Amygdala (tissue), 56 donors: Measurements from ENCODE around the gene EXOC3.
A peak's percentile ranks its signal among the peaks of the same experiment; 100 is the strongest.

Experiments
- DNase-seq, 56 donors: peaks; one replicate each; lab custom pipeline; 2025; lab: John Stamatoyannopoulos, UW

EXOC3 gene

GRCh38 chr5:453725-454481, 10.9 kb downstream of the EXOC3 start:
- DNase-seq = no peak

- DNase-seq = no peak
Observed at GRCh38 chr5:454936-455335, 12.0 kb downstream of the EXOC3 start.

DNA sequence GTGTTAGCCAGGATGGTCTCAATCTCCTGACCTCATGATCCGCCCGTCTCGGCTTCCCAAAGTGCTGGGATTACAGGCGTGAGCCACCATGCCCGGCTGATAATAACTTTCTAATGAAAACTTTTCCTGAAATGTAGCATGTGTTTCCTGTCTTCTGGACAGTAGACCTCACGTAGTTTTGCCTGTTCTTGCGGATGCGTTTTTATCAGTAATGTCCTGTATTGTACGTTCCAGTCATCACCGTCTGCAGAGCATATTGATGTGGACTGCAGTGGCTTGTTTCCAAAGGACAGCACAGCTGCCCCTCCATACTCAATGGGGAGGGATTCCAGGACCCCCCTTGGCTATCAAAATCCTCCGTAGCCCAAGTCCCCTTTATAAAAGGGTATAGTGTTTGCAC, 12.8 kb downstream of the EXOC3 start:
- DNase-seq = no peak

DNA sequence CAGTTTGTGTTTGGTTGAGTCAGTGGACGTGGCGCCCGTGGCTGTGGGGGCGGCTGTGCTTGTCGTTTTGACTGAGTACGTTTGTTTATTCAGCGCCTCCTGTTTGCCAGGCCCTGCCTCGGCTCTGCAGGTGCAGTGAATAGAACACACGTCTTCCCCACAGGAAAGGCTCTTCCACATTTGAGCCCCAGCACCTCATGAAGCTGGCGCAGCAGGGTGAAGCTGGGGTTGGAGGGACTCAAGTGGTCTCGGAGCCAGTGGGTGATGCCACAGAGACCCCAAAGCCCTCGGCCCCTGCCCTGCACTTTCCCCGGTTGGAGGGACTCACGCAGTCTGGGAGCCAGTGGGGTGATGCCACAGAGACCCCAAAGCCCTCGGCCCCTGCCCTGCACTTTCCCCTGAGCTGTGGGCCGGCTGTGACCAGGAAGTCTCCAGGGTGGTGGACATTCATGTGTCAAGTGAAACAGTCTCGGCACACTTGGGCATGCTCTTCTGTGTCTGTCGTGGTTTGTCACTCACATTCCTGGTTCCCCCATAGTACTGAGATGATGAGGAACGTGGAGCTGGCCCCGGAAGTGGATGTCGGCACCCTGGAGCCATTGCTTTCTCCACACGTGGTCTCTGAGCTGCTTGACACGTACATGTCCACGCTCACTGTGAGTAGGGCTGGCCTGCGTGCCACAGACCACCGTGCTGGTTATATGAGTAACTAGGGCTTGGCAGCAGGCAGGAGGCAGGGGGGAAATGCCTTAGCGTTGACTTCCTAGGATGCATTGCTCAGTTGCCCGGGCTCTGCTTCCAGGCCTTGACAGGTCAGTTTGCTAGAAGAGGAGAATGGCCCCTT, 13.6 kb downstream of the EXOC3 start:
- no peak for DNase-seq

DNA sequence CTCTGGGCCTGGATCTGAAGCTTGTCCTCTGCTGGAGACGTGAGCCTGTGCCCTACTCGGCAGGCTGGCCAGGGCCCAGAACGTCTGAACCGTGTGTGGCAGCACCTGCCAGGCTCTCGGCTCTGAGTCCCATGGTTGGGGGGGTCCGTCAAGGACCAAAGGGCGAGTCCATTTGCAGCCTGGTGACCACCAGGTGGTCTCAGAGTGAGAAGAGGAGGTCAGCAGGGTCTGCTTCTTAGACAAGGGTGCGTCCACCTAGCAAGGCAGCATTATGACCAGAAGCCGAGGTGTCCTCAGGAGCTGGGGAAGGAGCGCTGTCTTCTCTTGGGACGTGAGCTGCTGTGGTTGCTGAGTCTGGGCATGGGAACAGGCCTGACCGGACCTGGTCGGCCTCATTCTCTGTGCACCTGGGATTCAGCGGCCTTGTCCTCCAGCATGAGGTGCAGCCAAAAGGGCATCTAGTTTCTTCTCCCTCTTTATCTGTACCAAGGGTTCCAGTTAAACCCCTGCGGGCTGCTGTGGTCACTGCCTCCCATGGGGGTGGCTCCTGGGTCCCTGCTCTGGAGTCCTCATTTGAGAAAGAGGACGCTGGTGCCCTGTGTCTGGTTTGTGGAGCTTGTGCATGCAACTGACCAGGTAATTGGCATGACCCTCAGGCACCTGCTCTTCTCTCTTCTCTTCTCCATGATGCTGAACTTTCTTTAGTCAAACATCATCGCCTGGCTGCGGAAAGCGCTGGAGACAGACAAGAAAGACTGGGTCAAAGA, 14.4 kb downstream of the EXOC3 start:
- DNase-seq = no peak

DNA sequence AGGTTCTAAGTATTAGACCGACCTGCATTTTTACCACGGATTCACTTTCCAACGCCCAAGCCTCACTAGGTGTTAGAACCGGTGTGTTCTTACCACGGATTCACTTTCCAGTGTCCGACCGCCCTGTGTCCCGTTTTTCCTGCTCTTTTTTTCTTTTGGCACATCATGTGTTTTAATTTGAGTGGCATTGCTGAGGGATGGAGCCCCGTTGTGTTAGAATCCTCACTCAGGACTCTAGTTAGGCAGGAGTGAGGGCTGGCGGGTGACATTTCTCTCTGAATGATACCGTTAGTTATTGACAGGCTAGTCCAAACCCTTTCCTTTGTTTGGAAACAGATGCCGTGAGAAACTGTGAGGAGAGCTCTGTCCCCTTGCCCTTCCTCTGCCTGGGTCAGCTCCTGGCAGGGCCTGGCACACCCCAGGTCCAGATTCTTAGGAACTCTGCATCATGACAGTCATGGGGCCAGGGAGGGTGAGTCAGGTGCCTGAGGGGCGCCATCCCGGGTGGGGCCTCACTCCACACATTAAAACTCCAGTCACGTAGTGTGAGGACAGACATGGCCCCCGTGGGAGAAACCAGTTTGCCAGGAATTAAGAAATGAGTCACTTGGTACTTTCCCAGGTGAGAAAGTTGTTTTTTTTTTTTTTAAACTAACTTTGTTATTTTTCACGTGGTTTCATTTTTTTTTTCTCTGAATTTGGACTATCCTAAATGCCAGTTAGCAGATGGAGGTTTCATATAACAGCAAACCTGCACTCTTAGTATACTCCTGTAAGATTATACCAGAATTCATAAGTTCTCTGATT, 15.8 kb downstream of the EXOC3 start:
- no peak for DNase-seq

DNA sequence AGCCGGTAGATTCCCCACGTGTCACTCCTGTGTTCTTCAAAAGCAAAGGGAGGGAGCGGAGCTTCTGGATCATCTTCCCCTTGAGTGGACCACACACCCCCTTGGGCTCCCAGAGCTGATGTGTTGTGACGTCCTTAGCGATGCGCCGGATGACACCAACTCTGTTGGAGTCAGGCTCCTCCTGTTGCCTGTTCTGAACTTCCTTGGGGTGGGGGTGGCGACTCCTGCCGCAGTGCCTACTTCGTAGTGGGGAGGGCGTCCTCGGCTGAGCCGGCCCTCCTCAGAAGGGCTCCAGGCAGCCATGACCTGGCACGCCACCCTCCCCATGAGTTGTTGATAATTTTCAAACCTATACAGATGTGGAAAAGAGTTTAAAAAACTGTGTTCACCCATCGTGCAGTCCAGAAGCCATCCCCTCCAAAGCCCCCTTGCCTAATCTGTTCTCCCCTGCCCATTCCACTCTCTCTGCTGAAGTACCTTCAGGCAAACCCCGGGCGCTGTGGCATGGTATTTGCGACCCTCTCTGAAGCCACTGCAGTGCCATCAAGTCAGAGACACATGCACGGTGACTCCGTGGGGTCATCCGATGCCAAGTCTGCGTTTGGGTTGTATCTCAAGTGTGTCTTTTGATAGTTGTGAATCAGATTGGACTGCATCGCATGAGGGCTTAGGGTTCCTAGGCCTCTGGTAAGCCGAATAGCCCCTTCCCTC, 16.7 kb downstream of the EXOC3 start:
- no peak for DNase-seq

- DNase-seq = no peak
Observed at GRCh38 chr5:460273-460625, 17.3 kb downstream of the EXOC3 start.

- DNase-seq = no peak
Observed at GRCh38 chr5:462051-462481, 19.1 kb downstream of the EXOC3 start.

DNA sequence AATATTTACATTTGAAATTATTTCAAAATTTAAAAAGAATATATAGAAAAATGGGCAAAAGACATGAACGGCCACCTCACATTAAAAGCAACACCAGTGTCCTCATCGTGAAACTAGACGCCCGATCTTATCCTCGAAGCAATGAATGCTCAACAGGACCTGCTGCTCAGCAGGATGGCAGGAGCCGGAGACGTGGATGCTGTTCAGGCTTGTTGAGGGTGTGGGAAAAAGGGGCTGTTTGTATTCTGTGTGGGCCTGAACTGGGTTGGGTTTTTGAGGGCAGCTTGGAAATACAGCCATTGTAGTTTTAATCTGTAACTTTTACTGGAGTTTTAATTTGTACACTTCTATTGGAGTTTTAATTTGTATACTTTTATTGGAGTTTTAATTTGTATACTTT, 20.3 kb downstream of the EXOC3 start:
- DNase-seq = no peak

- peak in 1 of 56 donors; percentile 14 for DNase-seq
Observed at GRCh38 chr5:463952-464351, 21.0 kb downstream of the EXOC3 start.

DNA sequence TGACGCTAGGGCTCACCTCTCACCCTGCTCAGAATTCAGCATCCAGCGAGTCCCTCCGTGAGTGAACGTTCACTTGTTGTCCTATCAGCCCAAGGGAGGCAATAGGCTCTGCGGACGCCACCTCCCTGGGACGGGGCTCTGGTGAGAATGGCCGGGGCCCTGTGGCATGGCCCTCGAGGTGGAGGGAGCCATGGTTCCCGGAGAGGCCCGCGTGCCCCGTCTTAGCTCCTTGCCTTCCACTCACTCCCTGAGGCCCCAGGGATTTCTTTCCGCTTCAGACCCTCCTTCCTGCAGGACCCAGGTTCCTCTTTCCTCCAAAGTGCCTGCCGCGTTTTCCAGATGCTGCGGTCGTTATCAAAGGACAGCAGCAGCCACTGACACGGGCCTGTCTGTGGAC, 21.5 kb downstream of the EXOC3 start:
- no peak for DNase-seq

GRCh38 chr5:464843-465590, 22.0 kb downstream of the EXOC3 start:
- no peak for DNase-seq

DNA sequence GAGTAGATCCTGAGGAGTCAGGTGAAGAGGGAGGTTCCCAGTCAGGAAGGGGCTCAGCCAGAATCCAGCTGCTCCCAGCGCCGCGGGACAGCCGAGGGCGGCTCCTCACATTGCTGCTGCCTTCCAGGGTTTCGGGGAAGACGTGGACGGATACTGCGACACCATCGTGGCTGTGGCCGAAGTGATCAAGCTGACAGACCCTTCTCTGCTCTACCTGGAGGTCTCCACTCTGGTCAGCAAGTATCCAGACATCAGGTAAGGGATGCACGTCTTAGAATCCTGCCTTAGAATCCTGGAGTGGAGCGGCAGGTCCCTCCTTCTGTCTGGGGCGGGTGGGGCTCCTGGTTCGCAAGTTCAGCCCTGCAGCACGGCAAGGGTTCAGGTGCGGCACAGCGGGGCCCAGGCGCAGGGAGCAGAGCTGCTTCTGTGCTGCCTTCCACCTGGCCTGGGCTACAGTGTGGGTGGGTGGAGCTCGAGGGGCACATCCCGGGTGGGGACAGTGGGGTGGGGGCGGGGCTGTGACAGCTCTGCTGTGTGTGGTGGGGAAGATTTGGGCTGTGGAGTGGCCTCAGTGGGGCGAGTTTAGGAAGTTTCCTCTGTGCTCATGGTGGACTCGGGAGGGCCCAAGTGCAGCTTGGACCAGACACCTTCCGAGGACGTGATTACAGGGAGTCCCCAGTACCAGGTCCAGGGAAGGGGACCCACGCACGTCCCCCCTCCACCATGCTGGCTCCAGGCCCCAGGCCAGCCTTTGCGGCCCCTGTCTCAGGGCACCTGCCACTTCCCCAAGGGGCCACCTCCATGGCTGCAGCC, 22.8 kb downstream of the EXOC3 start:
- no peak for DNase-seq

GRCh38 chr5:466661-467310, 23.8 kb downstream of the EXOC3 start:
- no peak for DNase-seq

GRCh38 chr5:468401-468800, 25.4 kb downstream of the EXOC3 start:
- no peak for DNase-seq

DNA sequence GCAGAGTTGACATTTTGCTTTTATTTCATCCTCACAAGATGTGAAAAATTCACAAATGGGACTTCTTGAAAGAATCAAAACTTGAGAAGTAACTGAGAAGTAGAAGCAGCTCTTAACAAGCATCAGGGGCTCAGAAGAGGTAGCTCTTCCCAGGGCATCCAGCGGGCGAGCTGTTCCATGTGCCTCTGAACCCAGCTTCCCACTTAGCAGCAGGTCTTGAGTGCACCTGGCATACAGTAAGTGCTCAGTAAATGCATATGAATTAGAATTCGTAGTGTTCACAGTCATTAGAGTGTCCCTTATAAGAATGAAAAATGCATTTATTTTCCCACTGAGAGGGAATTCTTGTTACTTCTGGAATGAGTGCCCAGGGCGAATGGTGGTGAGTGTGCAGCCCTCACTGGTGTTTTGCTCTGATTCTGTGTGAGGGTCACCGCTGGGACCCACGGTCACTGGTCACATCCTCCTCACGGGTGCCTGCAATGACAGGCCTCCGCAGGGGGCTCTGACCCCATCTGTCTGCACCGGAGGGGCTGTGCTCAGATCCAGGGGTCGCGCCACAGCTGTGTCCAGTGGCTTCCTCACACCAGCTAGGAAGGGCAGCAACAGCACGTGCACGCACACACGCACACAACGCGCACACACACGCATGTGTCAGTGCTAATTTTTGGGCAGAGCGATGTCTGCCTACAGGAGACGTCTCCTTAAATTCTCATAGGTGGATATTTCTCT, 26.9 kb downstream of the EXOC3 start:
- DNase-seq = no peak
